GM12892 (cell line): ENCODE results near the gene CINP.

Source experiments
- POLR2A ChIP-seq: IDR thresholded peaks from 2 replicates; pipeline ENCODE4 v1.6.1; 2011; ENCODE audit warnings: low read depth, low read length, control low read depth
- POLR2AphosphoS5 ChIP-seq: IDR thresholded peaks from 2 replicates; pipeline ENCODE4 v1.6.1; 2011; ENCODE audit warnings: low read depth, low read length, control low read depth
- TAF1 ChIP-seq: IDR thresholded peaks from 2 replicates; pipeline ENCODE4 v1.6.1; 2011; ENCODE audit warnings: low read depth, mild to moderate bottlenecking, control low read depth, low read length, borderline replicate concordance

DNA sequence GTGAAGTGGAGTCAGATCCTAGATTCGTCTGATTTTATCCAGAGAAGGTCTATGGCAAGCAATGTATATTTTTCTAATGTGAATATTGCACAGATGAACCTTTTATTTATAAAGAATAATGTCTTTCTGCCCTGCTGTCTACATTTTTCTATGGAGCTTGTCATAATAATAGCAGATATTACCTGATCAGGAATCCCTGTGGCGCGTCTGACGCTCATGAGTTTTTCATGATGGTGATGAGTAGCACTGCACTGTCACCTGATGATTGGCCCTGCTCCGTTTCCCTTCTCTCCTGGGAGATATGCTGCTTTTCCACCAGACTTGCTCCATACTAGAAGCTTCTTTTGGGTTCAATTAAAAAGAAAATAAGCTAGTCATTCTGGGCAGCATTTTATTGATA is 20.5 kb downstream of the CINP start:
- TF ChIP-seq POLR2A (no peak), TAF1 (no peak), POLR2AphosphoS5 (no peak)
